Measurements from ENCODE around the gene MED31. TPM values are rescaled to one million over a fixed set of nuclear protein-coding genes. Genes with fewer than 3 reads are reported as not detected.
"Not testable (repeated sequence)": the region's sequence is repeated elsewhere in the genome, so short reads cannot be mapped to it uniquely, and the experiment has no call there.

The MED31 gene
- polyA plus RNA-seq (ENCODE audit: insufficient read length in 3 of 3), result 10 to 100 TPM; 25.4 to 26.6 (median 26.2) TPM

GRCh38 chr17:6651354-6651918 is at the start of gene MED31, which contains the start of gene C17orf100:
Gene MED31, minus strand, starts transcription at chr17:6651605. Its CDS starts 77 bp downstream, at chr17:6651528.
Gene C17orf100, plus strand, starts transcription at chr17:6651762. Its CDS starts 152 bp downstream, at chr17:6651914.
- peak; percentile 78 to 85 (median 79) for DNase-seq (ENCODE audit: low read depth in 3 of 3, low spot score in 2 of 3)

GRCh38 chr17:6700948-6701307 is 49.5 kb upstream of the MED31 start:
- DNase-seq (ENCODE audit: low read depth in 3 of 3, low spot score in 2 of 3), result no peak

- DNase-seq (ENCODE audit: low read depth in 3 of 3, low spot score in 2 of 3), result no peak
Measured at GRCh38 chr17:6699997-6700947, 48.9 kb upstream of the MED31 start.

- no peak for DNase-seq (ENCODE audit: low read depth in 3 of 3, low spot score in 2 of 3)
Measured at GRCh38 chr17:6698004-6698403, 46.6 kb upstream of the MED31 start.

GRCh38 chr17:6696906-6697305 is 45.5 kb upstream of the MED31 start:
- no peak for DNase-seq (ENCODE audit: low read depth in 3 of 3, low spot score in 2 of 3)

- DNase-seq (ENCODE audit: low read depth in 3 of 3, low spot score in 2 of 3), result no peak
Measured at GRCh38 chr17:6695565-6695964, 44.2 kb upstream of the MED31 start.

GRCh38 chr17:6695051-6695450 is 43.6 kb upstream of the MED31 start:
- no peak for DNase-seq (ENCODE audit: low read depth in 3 of 3, low spot score in 2 of 3)

GRCh38 chr17:6691958-6692357 is 40.6 kb upstream of the MED31 start:
- DNase-seq (ENCODE audit: low read depth in 3 of 3, low spot score in 2 of 3), result not testable (repeated sequence)

- no peak for DNase-seq (ENCODE audit: low read depth in 3 of 3, low spot score in 2 of 3)
Measured at GRCh38 chr17:6691546-6691945, 40.1 kb upstream of the MED31 start.

- no peak for DNase-seq (ENCODE audit: low read depth in 3 of 3, low spot score in 2 of 3)
Measured at GRCh38 chr17:6690641-6691040, 39.2 kb upstream of the MED31 start.

- no peak for DNase-seq (ENCODE audit: low read depth in 3 of 3, low spot score in 2 of 3)
Measured at GRCh38 chr17:6688944-6689343, 37.5 kb upstream of the MED31 start.

- no peak for DNase-seq (ENCODE audit: low read depth in 3 of 3, low spot score in 2 of 3)
Measured at GRCh38 chr17:6686026-6686425, 34.6 kb upstream of the MED31 start.

GRCh38 chr17:6684881-6685767 is 33.7 kb upstream of the MED31 start:
- DNase-seq (ENCODE audit: low read depth in 3 of 3, low spot score in 2 of 3), result no peak

- DNase-seq (ENCODE audit: low read depth in 3 of 3, low spot score in 2 of 3), result no peak
Measured at GRCh38 chr17:6684460-6684783, 33.0 kb upstream of the MED31 start.

- no peak for DNase-seq (ENCODE audit: low read depth in 3 of 3, low spot score in 2 of 3)
Measured at GRCh38 chr17:6683730-6684459, 32.5 kb upstream of the MED31 start.

- DNase-seq (ENCODE audit: low read depth in 3 of 3, low spot score in 2 of 3), result no peak
Measured at GRCh38 chr17:6683081-6683684, 31.8 kb upstream of the MED31 start.

- DNase-seq (ENCODE audit: low read depth in 3 of 3, low spot score in 2 of 3), result no peak
Measured at GRCh38 chr17:6682339-6682738, 30.9 kb upstream of the MED31 start.

- no peak for DNase-seq (ENCODE audit: low read depth in 3 of 3, low spot score in 2 of 3)
Measured at GRCh38 chr17:6681671-6682070, 30.3 kb upstream of the MED31 start.

- DNase-seq (ENCODE audit: low read depth in 3 of 3, low spot score in 2 of 3), result no peak
Measured at GRCh38 chr17:6681176-6681575, 29.8 kb upstream of the MED31 start.

GRCh38 chr17:6679241-6679640 is 27.8 kb upstream of the MED31 start:
- no peak for DNase-seq (ENCODE audit: low read depth in 3 of 3, low spot score in 2 of 3)

Measured in right renal cortex interstitium (tissue), 3 donors.